ENCODE measurements around the gene ANP32A. TPM values are rescaled to one million over a fixed set of nuclear protein-coding genes. Genes with fewer than 3 reads are reported as not detected.

Gene ANP32A
- total RNA-seq, 6 experiments from 2014 or later, result 95.7 to 130 (median 118) TPM

DNA sequence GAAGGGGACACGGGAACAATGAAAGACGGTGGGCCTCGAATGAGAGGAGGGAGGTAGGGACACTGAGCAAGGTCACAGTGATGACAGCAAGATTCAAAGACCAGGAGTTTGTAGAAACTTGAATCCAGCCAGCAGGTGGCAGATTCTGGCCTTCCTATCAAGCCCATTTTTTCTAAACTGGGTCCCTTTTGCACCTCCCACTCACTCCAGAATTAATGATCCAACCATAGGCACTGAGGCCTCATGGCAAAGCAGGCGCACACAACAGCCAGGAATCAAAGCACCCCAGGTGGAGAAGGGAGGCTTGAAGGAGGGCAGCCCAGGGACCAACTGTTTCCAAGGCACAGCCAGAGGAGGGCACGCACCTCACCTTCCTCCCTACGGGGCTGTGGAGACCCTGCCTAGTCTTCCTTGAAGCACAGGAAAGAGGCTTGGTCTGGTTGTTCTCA is 90.2 kb downstream of the ANP32A start:
- TF ChIP-seq, protein P1, sequence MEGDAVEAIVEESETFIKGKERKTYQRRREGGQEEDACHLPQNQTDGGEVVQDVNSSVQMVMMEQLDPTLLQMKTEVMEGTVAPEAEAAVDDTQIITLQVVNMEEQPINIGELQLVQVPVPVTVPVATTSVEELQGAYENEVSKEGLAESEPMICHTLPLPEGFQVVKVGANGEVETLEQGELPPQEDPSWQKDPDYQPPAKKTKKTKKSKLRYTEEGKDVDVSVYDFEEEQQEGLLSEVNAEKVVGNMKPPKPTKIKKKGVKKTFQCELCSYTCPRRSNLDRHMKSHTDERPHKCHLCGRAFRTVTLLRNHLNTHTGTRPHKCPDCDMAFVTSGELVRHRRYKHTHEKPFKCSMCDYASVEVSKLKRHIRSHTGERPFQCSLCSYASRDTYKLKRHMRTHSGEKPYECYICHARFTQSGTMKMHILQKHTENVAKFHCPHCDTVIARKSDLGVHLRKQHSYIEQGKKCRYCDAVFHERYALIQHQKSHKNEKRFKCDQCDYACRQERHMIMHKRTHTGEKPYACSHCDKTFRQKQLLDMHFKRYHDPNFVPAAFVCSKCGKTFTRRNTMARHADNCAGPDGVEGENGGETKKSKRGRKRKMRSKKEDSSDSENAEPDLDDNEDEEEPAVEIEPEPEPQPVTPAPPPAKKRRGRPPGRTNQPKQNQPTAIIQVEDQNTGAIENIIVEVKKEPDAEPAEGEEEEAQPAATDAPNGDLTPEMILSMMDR (IDR thresholded peaks at IDR 0.05), result peak; percentile 79
- Mint-ChIP-seq H3K4me3 (no peak overlapping the region), H3K27ac (no peak overlapping the region), H3K27me3 (ENCODE audit: insufficient read depth) (peaks cover 18% of the 10 kb centered on the region), H3K36me3 (ENCODE audit: low read depth) (no peaks in the 10 kb centered on the region), H3K4me1 (ENCODE audit: low read depth) (peaks cover 5% of the 10 kb centered on the region), H3K9me3 (no peaks in the 10 kb centered on the region)
- peak; percentile 30 for DNase-seq

DNA sequence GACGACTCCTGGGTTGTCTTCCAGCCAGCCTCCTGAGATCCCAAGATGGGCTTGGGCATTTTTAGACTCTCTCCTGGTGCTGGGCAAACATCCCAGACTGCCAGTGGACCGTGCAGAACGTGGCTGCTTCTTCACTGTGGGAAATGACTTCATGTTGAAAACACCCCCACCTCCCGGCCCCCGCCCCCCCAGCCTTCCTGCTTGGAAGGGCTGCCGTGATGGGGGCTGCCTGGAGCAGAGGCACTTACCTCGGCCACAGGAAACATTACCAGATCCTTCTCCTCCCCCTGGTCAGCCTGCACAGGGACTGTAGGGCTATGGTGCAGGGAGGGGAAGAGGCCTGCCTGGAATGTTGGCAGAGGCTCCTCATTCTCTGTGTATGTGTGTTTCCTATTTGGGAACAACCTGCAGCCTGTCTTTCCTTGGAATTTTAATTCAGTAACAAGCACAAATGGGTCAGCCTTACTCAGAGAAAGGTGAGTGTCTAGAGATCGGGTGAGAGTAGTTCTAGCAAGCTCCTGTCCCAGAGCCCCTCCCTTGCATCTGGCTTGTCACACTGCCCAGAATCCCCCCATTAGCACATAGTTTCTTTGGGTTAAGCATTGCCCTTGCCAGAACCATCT is 90.8 kb downstream of the ANP32A start:
- Mint-ChIP-seq H3K4me1 (ENCODE audit: low read depth) (peaks cover 5% of the 10 kb centered on the region), H3K4me3 (no peak overlapping the region), H3K9me3 (no peaks in the 10 kb centered on the region), H3K36me3 (ENCODE audit: low read depth) (no peaks in the 10 kb centered on the region), H3K27me3 (ENCODE audit: insufficient read depth) (peaks cover 13% of the 10 kb centered on the region), H3K27ac (no peak overlapping the region)
- peak; percentile 25 for DNase-seq
- TF ChIP-seq, protein P1 (IDR thresholded peaks at IDR 0.05), result no peak

Small RNAs within 50 kb of the gene (microRNA-seq; reads per million reads assigned to microRNA genes)
- gene MIR4312, result not detected

Other genes starting within 250 kb of the ANP32A start
- gene CORO2B, start 241.9 kb downstream of the ANP32A start, total RNA-seq (2021; fragmentation: NEBNext Ultra II Directional; extraction: Animal tissue kit (Norgen Biotek cat#: 25700)), result 10 to 100 TPM in 3 of 6 experiments, 1 to 10 TPM in 3; 9.3 to 11.0 (median 9.9) TPM
- gene SPESP1, start 109.6 kb upstream of the ANP32A start, total RNA-seq (2021; fragmentation: NEBNext Ultra II Directional; extraction: Animal tissue kit (Norgen Biotek cat#: 25700)), result 1 to 10 TPM in 5 of 6 experiments, under 1 TPM in 1; 0.52 to 8.8 (median 7.9) TPM
- under 1 TPM; 0.19 to 0.77 (median 0.64) TPM for gene NOX5, start 193.8 kb upstream of the ANP32A start, total RNA-seq (2021; fragmentation: NEBNext Ultra II Directional; extraction: Animal tissue kit (Norgen Biotek cat#: 25700))